Measurements from ENCODE around the gene PDK1. TPM values are rescaled to one million over a fixed set of nuclear protein-coding genes. Genes with fewer than 3 reads are reported as not detected.

PDK1 gene
- total RNA-seq, 1 donor from 2014 or later, result 9.4 TPM

DNA sequence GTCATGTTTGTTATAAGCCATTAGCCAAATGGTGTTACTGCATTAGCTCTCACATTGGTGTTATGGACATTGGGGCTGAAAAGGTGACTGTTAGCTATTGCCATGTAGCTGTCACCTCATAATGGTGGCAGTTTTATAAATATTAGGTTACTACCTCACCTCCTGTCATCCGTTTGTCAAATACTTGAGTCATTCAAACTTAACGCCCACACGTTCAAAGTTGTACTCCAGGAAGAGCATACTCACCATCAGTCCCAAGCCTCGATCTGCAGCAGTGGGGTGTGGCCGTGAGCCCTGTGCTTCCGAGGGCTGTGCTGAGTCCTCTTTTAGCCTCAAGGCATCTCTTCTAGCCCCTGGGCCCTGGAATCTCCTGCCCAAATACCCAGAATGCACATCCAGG lies 87.3 kb downstream of the PDK1 start:
- no peak overlapping the region for H3K9ac ChIP-seq (ENCODE audit: low read depth in 1 of 3, low read length in 3 of 3)
- H3K27ac ChIP-seq (ENCODE audit: low read depth, low read length), result no peak overlapping the region
- H3K4me1 ChIP-seq (ENCODE audit: control insufficient read depth in 3 of 3, insufficient read depth in 3 of 3, low read length in 3 of 3), result no peaks in the 10 kb centered on the region
- H3K27me3 ChIP-seq (ENCODE audit: control insufficient read depth in 3 of 3, insufficient read depth in 3 of 3, low read length in 3 of 3), result no peaks in the 10 kb centered on the region
- H3K4me3 ChIP-seq (ENCODE audit: low read length in 3 of 3), result no peak overlapping the region
- H3K36me3 ChIP-seq (ENCODE audit: control insufficient read depth in 3 of 3, insufficient read depth in 3 of 3, low read length in 3 of 3), result no peaks in the 10 kb centered on the region
- no peaks in the 10 kb centered on the region for H3K9me3 ChIP-seq (ENCODE audit: control insufficient read depth in 3 of 3, low read length in 3 of 3)

DNA sequence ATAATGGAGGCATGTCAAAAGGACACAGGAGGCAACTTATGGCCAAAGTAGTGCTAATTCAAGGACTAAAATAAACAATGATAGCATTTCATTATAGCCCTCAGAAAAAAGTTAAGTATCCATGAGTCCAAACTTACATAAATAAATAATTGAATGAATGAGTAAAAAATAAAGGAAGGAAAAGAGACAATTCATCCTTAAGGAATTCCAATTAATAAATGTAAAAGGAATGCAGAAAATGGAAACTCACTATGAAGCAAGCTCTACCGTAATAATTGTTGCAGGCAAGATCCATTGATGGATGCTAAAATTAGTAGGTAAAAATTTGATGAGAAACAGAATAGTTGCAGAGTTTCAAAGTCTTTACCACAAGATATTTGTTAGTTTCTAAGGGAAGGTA lies 91.5 kb downstream of the PDK1 start:
- no peaks in the 10 kb centered on the region for H3K4me1 ChIP-seq (ENCODE audit: control insufficient read depth in 3 of 3, insufficient read depth in 3 of 3, low read length in 3 of 3)
- H3K27ac ChIP-seq (ENCODE audit: low read depth, low read length), result no peak overlapping the region
- H3K9ac ChIP-seq (ENCODE audit: low read depth in 1 of 3, low read length in 3 of 3), result no peak overlapping the region
- no peak overlapping the region for H3K4me3 ChIP-seq (ENCODE audit: low read length in 3 of 3)
- H3K27me3 ChIP-seq (ENCODE audit: control insufficient read depth in 3 of 3, insufficient read depth in 3 of 3, low read length in 3 of 3), result no peaks in the 10 kb centered on the region
- no peaks in the 10 kb centered on the region for H3K36me3 ChIP-seq (ENCODE audit: control insufficient read depth in 3 of 3, insufficient read depth in 3 of 3, low read length in 3 of 3)
- no peaks in the 10 kb centered on the region for H3K9me3 ChIP-seq (ENCODE audit: control insufficient read depth in 3 of 3, low read length in 3 of 3)

DNA sequence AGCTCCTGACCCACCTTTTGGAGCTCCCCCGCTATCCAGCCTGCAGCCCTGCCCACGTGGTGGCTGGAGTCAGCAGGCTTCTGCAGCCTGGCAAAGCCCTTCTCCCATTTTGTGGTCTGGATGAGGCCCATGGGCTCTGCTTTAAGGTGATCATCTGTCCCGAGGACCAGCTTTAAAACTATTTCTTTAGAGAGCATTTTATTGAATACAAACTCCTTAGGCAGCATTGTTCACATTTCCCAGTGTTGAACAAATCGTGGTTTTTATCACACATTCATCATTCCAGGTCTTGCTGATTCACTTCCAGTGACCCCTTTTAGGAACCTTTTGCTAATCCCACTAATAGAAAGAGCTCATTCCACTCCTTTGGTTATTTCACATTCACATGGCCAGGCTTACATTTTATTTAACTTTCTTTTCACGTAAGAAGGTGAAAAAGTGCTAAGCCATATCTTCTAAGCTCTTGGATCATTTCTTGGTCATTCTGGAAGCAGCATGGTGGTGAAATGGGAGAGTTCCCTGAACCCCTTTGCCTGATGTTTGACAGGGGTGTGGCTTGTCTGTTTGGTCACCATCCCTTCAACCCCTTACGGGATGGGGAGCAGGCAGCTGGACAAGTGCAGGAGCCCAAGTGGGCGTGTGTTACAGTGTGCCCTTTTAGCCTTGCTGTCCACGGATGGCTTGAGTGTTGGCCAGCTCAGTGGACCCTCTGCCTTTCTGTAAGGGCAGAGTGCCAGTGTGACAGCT lies 99.4 kb downstream of the PDK1 start:
- no peak overlapping the region for H3K9ac ChIP-seq (ENCODE audit: low read depth in 1 of 3, low read length in 3 of 3)
- H3K9me3 ChIP-seq (ENCODE audit: control insufficient read depth in 3 of 3, low read length in 3 of 3), result peaks cover 0 to 3% (median 2%) of the 10 kb centered on the region in 3 donors
- H3K27me3 ChIP-seq (ENCODE audit: control insufficient read depth in 3 of 3, insufficient read depth in 3 of 3, low read length in 3 of 3), result no peaks in the 10 kb centered on the region
- no peaks in the 10 kb centered on the region for H3K36me3 ChIP-seq (ENCODE audit: control insufficient read depth in 3 of 3, insufficient read depth in 3 of 3, low read length in 3 of 3)
- no peaks in the 10 kb centered on the region for H3K4me1 ChIP-seq (ENCODE audit: control insufficient read depth in 3 of 3, insufficient read depth in 3 of 3, low read length in 3 of 3)
- H3K4me3 ChIP-seq (ENCODE audit: low read length in 3 of 3), result no peak overlapping the region
- H3K27ac ChIP-seq (ENCODE audit: low read depth, low read length), result no peak overlapping the region

GRCh38 chr2:172655838-172656573 lies 100.1 kb downstream of the PDK1 start:
- no peaks in the 10 kb centered on the region for H3K27me3 ChIP-seq (ENCODE audit: control insufficient read depth in 3 of 3, insufficient read depth in 3 of 3, low read length in 3 of 3)
- no peak overlapping the region for H3K27ac ChIP-seq (ENCODE audit: low read depth, low read length)
- H3K9ac ChIP-seq (ENCODE audit: low read depth in 1 of 3, low read length in 3 of 3), result no peak overlapping the region
- no peaks in the 10 kb centered on the region for H3K4me1 ChIP-seq (ENCODE audit: control insufficient read depth in 3 of 3, insufficient read depth in 3 of 3, low read length in 3 of 3)
- H3K4me3 ChIP-seq (ENCODE audit: low read length in 3 of 3), result no peak overlapping the region
- H3K9me3 ChIP-seq (ENCODE audit: control insufficient read depth in 3 of 3, low read length in 3 of 3), result peaks cover 0 to 3% (median 2%) of the 10 kb centered on the region in 3 donors
- H3K36me3 ChIP-seq (ENCODE audit: control insufficient read depth in 3 of 3, insufficient read depth in 3 of 3, low read length in 3 of 3), result no peaks in the 10 kb centered on the region

Small RNA genes within 50 kb of the gene (small RNA-seq; reads per million reads assigned to genes)
- not detected for gene RF00019

Other genes with a start within 250 kb of the PDK1 start
- gene ITGA6, start 128.5 kb upstream of the PDK1 start, total RNA-seq, result 83.5 TPM
- 5.7 TPM for gene RAPGEF4, start 179.8 kb downstream of the PDK1 start, total RNA-seq

Measured in skeletal muscle tissue (tissue), 5 donors.